NOMO-1 (cell line): Measurements from ENCODE around the gene NUP50.

Source experiments
- DNase-seq, 2 experiments: peaks; one replicate each; lab custom pipeline; 2025; ENCODE audit not compliant: unreplicated experiment in 2 of 2; lab: John Stamatoyannopoulos, UW

NUP50 gene

DNA sequence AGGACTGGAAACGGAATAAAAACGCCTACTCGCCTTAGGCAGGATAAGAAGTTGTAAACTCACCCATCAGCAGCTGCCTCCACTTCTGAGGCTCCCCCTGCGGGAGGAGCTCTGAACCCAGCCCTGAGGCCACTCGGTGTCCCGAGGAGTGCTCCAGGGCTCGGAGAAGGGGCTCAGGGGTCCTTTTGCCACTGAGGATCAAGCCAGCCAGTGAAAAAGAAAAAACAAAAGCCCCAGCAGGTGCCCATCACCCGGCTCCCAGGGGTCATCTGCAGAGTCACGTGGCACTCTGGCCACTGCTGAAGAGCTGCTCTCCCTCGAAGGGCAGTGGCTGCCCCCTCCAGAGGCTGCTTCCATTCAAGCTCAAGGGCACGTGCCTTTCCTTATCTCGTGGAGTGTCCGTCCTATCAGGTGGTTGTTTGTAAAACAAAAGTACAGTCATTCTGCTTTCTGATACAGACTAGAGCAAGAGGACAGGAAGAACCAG lies 29.0 kb downstream of the NUP50 start:
- DNase-seq = no peak

DNA sequence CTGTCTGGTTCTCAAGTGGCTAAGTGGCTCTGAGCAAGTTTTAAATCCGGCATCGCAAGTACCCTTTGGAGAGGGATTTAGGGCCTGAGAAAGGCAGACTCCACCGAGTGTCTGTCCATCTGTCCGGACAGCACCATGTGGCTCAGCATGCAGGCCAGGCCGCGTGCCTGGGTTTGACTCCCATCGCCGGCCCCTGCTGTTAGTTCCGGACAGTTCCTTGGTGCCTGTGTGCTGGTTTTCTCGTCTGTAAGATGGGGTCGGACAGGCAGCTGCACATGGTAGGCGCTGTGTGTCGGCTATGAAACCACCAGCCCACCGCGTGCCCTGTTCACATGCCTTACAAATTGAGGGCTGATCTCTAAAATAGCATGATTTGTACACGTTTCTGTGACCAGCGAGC lies 31.0 kb downstream of the NUP50 start:
- no peak for DNase-seq

DNA sequence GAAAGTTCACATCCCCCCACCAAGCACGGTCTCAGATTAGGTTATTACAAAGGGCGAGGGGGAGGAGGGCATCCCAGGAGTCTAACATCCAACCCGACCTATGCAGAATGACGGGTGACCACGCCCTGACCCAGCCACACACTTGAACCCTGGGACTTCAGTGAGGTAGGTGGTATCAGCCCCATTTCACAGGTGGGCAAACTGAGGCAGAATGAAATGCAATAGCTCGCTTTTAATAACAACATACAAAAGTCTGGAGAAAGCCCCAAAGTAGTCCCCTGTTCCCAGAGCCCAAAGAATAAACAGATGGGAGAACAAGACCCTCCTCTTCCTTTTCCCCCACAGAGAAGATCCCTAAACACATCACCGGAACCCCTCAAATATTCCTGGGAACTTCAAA lies 31.9 kb downstream of the NUP50 start:
- DNase-seq = no peak

DNA sequence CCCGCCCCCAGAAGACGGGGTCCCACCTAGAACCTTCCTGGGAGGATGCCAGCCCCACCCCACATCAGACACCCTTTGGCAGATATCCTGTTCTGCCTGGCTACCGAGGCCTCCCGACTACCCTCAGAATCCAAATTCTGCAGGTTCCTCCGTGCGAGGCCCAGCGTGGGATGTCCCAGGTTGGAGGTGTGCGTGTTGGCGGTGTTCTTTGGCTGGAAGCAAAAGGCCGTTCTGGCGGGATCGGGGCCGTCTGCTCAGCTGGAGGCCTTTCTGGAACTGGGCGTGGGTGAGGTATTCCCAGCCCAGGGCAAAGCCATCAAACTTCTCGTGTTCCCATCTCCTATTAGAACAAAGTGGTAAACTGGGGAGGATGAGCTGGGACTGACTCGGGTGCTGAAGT lies 32.6 kb downstream of the NUP50 start:
- DNase-seq = no peak

DNA sequence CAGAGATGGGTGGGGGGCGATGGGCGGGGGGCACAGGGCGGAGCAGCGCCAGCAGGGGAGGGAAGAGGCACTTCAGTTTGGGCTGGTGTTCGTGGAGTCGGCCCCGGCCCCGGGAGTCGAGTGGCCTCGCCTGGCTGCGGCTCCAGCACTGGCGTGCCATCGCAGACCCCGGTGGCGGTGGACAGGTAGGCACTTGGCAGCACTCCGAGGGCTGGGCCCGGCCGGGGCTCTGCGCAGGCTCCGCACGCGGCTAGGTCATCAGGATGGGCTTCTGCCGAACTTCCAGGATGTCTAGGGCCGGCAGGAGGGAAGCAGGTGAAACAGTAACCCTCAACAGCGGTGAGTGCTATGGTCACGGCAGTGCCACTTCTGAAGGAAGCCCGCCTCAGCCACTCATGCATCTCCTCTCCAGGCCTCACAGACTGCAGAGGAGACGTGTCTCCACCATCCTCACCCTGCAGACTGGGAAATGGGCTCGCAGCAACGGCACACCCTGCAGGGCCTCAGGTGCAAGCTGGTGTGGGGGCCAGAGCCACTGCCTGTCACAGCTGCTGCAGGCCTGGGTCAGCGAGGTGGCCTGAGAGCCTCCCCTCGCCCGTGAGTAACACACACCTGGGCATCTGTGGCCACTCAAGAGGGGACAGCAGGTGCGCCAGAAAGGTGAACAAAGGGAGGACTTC lies 33.3 kb downstream of the NUP50 start:
- DNase-seq = no peak

DNA sequence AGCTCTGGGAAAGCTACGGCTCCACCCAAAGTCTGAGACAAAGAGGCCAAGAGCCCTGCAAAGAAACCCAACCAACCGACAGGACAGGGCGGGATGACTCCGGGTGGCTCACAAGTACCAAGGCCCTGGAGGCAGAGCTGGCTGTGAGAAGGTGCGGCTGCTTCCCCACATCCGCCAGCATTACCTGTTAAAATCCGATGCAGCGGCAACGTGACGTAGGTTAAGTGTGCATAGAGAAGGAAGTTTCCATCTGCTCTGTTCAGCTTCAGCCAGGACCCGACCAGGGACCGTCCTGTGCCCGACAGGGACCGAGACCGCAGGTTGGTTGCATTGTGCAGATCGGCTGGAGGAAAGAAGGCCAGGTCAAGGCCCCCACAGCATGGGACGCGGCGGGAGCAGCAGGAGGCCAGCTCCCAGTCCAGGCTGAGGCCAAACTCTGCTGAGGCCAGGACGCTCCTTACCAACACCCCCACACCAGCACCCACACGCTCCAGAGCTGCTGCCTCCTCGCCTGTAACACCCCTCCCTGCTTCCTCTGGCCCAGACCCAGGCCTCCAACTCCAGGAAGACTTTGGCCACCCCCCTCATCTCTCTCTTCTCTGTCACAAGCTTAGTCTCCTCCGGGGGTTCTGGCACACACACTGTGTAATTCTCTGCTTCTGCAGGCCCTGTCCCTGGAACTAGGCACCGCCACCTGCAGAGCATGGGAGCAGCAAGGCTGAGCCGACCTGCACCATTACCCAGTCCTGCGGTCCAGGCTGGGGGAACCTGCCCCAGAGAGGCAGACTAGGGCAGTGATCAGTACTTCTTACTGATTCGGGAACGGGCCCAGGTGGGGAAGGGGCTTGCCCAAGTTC lies 34.1 kb downstream of the NUP50 start:
- no peak for DNase-seq

DNA sequence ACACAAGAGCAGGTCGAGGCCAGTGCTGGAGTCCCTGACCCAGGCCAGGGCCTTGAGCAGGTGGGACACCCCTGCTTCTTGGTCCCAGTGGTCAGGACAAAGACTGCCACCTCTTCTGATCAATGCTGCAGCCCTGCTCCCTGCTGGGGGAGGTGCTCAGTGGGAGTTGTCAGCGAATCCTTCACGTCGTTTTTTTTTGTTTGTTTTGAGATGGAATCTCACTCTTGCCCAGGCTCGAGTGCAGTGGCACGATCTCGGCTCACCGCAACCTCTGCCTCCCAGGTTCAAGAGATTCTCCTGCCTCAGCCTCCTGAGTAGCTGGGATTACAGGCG lies 34.7 kb downstream of the NUP50 start:
- DNase-seq = no peak

DNA sequence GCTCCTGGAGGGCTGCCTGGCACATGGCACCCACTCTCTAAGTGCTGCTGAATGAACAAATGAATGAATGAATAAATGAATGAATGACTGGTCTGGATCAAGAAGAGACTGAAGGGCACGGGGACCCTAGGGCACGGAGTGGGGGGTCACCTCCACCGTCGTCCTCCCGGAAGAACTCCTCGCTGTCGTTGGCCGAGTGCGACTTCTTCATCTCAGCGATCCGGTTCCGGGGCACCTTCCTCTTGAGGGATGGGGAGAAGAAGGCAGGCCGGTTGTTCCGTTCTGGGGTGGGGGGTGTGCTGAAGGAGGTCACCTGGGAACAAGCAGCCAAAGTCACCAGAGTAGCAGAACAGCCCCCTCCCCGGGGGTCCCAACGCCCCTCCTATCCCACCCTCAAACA lies 36.0 kb downstream of the NUP50 start:
- DNase-seq = no peak

DNA sequence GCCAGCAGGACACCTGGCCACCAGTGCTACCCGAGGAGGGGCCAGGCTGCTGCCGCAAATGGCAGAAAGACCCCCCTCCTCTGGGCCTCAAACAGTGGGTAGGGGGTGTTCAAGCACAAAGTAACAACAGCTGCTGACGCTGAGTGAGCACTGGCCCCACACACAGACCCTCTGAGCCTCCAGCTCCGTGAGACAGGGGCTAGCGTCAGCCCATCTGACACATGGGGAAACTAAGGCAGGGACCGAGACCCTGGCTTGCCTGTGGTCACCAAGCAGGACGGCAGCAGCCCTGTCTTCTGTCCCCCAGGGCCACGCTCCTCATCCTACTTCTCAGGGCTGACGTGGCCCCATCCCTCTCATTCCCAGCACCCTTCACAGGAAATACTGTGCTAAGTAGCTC lies 36.5 kb downstream of the NUP50 start:
- no peak for DNase-seq

DNA sequence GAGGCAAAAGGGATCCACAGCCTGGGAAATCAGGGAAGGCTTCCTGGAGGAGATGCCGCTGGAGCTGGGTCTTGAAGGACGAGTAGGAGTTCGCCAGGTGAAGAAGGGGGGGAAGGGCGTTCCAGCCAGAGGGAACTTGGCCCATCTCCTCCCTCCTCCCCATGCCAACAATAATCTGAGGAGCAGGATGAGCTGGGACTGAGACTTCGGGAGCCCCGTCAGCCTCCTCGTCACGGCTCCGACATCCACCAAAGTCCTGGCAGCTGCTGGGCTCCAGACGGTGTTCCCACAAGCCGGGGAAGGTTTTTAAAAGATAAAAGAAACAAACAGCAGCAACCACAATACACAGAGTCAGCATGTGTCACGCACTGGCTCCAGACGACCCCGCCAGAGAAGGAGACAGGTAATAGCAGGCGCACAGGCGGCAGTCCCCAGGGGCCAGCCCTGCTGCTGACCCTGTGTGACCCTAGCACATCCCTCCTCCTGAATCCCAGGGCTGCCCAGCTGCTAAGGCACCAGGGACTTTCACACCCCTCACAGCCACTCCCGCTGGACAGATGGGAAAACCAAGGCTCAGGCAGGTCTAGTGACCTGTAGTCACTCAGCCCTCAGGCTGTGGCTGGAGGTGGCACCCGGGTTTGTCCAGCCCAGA lies 37.3 kb downstream of the NUP50 start:
- no peak for DNase-seq

DNA sequence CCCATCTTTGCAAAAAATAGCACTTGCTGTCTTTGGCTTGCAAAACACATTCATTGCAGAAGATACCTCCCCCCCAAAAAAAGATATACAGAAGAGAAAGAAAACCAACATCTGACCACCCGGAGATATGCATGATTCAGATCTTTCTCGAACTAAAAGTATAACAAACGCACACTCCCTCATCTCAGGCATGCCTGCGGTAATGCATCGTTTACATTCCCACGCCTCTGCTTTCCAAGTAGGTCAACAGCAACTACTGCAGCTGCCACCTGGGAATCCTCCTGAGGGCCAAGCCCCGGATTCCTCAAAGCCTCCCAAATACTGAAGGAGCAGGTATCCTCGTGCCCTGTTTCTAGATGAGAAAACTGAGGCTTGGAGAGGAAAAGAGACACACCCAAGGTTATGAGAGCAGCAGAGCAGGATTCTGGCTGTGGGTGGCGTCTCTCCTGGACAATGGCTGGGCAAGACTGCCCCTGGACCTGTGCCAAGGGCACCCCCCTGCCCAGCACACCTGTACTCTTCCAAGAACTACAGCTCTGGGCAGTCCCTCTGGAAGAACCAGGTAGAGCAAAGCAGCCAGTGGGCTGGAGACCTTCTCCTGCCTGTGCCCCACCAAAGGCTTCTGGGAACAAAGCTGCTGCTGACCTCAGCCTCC lies 38.1 kb downstream of the NUP50 start:
- DNase-seq = no peak

DNA sequence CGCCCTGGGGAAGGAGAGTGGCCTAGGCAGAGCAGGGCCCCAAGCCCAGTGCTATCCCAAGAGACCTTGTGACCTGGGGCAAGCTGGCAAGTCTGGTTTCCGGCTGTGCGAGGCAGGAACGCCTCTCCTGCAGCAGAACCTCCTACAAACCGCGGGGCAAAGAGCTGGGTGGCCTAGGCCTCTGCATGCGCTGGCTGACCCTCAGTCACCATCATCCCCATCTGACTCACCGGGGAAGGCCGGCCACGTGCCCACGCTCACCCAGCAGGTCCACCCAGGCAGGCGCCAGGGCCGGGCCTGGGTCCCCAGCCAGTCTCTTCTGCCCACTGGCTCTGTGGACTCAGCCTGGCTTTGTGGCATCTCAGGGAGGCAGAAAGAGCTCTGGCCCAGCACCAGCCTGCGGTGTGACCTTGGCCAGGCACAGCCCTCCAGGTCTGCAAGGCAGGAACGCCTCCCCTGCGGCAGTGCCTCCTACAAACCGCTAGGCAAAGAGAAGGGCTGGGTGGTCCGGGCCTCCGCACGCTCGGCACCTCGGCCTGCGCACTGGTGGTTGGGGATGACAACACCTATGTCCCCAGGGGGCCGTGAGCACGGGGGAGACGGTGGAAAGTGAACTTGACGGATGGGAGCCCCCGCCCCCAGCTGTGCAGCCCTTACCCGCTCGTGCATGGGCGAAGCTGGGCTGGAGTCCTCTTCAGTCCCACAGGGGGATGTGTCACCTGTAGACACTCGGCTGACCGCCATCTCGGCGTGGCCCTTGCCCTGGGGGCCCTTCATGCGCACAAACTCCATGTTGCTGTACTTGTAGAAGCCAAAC lies 38.8 kb downstream of the NUP50 start:
- no peak for DNase-seq

DNA sequence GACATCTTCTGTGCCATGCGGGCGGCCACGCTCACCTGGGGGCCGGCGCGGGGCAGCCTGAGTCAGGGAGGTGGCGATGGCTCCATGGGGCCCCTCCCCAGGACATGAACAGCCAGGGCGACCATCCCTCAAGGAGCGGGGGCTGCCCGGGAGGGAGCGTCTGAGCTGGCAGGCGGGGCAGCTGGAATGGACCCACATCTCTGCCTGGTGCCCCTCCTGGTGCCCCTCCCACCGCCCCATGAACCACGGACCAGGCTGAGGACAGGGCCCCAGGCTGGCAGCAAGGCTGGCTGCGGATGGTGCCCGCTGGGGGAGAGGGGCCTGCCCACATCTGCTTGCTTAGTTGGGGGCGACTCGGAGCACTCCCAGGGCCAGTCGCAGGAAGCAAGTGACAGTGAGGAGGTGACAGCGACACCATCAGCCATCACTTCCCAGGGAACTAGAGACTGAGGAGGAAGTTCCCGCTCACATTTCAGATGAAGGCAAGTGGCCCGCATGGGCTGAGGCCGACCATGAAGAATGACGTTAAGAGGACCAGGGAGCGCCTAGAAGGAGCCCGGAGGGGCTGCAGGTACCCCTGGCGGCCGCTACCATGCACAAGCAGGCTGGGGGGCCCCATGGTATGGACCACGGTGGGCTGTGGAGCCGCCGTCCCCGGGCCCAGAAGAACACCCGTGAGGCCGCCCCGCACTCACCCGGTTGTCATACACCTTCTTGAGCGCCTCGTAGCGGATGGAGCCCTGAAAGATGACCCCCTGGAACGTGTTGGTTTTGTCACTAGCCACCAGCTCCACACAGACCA lies 39.6 kb downstream of the NUP50 start:
- DNase-seq = no peak

DNA sequence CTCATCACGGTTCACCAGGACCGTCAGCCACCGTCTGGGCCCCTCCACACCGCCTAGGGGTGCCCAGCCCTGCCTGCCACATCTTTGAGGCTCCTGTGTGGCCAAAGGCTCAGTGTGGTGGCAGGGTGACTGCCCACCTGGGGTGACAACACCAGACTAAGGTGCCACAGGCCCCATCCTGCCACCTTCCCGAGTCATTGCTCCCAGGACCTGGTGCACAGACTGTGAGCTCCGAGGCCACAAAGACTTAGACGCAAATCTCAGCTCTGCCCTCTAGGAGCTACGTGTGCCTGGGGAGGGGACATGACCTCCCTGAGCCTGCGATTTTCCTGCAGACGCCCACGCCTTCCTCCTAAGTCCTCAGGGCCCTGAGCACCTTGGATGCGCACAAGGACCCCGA lies 40.5 kb downstream of the NUP50 start:
- no peak for DNase-seq

DNA sequence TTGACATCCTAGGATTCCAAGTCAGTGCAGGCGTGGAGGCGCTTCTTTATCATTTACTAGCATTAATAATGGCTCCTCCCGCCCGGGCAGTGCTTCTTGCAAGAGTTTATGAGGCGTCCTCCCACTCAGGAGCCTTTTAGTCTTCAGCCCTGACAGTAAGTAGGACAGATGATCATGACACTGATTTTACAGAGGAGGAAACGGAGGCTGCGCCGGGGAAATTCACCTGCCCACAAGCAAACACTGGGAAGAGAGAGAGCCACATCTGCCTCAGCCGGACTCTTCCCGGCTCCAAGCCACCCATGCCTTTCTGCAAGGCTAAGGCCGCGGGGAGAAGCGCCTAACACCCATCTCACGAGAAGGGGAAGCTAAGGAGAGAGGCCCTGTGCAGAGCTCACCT lies 41.1 kb downstream of the NUP50 start:
- DNase-seq = no peak

DNA sequence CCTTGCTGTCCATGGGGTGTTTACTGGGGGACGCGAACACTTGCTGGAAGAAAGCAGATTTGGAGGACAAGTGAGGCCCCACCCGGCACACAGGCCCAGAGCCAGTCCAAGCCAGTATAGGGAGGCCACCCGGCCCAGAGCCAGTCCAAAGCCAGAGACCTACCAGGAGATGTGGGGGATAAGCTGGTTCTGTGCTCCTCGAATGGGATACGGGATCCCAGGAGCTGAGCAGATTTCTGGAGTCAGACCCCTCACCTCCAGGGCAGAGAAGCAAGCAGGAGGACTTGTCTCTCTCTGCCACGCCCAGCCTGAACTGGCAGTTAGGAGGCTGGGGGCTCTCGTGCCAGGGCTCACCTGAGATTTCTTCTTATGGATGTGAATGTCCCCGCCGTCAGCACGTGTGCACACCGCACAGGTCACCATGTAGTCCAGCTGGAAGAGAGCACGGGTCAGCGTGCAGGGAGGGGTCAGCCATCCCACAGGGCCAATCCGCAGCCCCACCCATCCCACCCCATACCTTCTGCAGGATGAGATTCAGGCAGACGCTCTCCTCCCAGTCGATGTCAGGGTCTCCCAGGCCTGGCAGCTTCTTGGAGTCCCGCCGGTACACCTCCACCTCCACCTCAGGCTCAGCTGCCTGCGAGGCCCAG lies 41.7 kb downstream of the NUP50 start:
- no peak for DNase-seq

DNA sequence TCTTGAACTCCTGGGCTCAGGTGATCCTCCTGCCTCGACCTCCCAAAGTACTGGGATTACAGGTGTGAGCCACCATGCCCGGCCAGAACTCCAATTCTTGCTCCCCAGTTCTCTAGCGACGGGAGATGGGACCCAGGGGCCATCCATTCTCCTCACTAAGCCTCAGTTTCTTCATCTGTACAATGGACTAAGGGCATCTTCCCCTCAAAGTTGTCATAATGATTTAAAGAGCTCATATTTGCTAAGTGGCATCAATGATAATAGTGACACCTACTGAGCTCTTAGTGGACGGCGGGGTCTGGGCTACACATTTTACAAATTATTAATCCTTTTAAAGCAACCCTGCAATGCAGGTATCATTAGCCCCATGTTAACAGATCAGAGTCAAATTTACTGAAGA lies 42.5 kb downstream of the NUP50 start:
- no peak for DNase-seq

DNA sequence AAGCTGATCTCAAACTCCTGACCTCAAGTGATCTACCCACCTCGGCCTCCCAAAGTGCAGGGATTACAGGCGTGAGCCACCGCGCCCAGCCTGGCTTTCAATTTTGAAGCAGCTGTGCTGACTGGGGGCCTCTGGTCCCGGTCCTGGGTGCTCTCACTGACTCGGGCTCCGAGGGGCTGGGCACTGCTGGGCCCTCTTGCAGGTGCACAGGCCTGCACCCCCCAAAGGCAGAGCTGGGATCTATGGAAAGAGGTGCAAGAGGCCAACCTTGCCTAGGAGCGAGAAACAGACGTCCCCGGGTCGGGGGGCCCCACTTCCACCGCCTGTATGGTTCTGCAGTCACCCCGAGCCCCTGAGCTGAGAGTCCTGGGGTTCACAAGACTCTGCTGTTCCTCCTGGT lies 43.8 kb downstream of the NUP50 start:
- DNase-seq = no peak

DNA sequence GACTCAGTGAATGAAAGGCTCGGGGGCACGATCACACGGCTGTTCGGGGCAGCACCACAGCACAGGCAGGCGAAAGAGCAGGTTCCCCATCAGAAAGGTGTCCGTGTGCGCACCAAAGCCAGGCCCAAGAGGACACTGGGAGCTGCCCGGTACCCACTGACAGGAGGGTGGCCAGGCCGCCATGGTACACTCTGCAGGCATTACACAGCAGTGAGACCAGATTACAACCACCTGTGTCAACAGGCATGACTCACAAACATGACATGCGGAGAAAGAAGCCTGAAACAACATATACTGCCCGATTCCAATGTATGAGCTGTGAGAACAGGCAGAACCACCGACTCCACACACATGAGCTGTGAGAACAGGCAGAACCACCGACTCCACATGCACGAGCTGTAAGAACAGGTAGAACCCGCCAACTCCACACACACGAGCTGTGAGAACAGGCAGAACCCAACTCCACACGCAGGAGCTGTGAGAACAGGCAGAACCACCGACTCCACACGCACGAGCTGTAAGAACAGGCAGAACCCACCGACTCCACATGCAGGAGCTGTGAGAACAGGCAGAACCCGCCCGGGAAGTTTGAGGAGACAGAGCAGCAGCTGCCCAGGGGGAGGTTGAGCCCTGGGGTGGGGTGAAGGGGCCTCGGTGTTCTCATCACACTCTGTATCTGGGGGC lies 44.4 kb downstream of the NUP50 start:
- no peak for DNase-seq
